HUES6 (cell line): Measurements from ENCODE around the gene RIPK3.

Source experiments
- H3K27ac ChIP-seq: 2 replicates; pipeline ENCODE4 v1.7.0; 2013; ENCODE audit warnings: low read depth, mild to moderate bottlenecking, low read length, inconsistent platforms
- H3K27me3 ChIP-seq: 2 replicates; pipeline ENCODE4 v1.6.1; 2013; ENCODE audit warnings: low read length; ENCODE audit not compliant: control insufficient read depth, insufficient read depth
- H3K36me3 ChIP-seq: 2 replicates; pipeline ENCODE4 v1.6.1; 2013; ENCODE audit warnings: low read length; ENCODE audit not compliant: control insufficient read depth, insufficient read depth
- H3K4me1 ChIP-seq: 2 replicates; pipeline ENCODE4 v1.6.1; 2013; ENCODE audit warnings: low read length; ENCODE audit not compliant: control insufficient read depth, insufficient read depth
- H3K4me3 ChIP-seq: 2 replicates; pipeline ENCODE4 v1.5.1; 2013; ENCODE audit warnings: low read depth, low read length
- H3K9ac ChIP-seq: one replicate; pipeline ENCODE4 v1.6.1; 2013; ENCODE audit warnings: mild to moderate bottlenecking, low read length
- H3K9me3 ChIP-seq: 2 replicates; pipeline ENCODE4 v1.6.1; 2013; ENCODE audit warnings: low read depth, low read length; ENCODE audit not compliant: control insufficient read depth, insufficient read depth

The RIPK3 gene

DNA sequence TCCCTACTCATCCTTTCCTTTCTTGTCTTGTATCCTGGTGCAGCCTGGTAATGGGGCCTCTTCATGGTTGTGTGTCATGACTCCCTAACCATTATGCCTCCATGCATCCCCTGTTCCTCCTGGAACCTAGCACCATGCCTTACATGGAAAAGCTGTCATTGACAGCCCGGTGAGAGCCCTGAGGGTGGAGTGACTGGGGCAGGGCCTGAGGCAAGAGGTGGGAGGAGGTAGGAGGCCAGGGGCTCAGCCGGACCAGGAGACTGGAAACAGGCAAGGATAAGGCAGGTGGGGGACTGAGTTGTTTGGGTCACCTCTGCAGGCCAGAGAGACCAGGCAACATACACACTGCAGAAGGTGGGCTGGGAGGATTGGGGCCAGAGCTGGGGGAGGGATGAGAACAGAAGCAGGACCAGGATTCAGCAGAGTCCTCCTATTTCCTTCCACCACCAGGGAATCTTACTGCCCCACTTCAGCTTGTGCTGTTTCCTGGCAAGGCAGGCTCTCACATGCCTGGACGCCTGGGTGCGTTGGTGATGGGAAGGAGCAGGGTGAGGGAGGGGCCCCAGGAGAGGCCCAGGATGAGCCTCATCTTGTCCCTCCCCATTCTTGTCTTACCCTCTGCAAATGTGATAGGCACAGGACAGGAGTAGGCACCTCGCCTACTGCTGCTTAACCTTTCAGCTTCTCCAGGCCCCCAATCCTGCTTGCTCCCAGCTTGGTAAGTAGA lies 30.1 kb downstream of the RIPK3 start, which contains the start of gene LTB4R2:
TSS of gene LTB4R2 (plus strand) at position 603 of the 727 bp plus-strand sequence. CDS start 525 bp downstream, outside the sequence.
- no peak within 1 kb of the TSS for H3K27ac ChIP-seq
- peaks cover 6% of the 10 kb centered on the region for H3K4me1 ChIP-seq
- no peaks in the 10 kb centered on the region for H3K9me3 ChIP-seq
- H3K36me3 ChIP-seq, result peaks cover 49% of the 10 kb centered on the region
- H3K9ac ChIP-seq, result no peak within 1 kb of the TSS
- H3K4me3 ChIP-seq, result peak within 1 kb of the TSS; percentile 40; the same call in 1 of the 2 replicates
- H3K27me3 ChIP-seq, result no peaks in the 10 kb centered on the region

DNA sequence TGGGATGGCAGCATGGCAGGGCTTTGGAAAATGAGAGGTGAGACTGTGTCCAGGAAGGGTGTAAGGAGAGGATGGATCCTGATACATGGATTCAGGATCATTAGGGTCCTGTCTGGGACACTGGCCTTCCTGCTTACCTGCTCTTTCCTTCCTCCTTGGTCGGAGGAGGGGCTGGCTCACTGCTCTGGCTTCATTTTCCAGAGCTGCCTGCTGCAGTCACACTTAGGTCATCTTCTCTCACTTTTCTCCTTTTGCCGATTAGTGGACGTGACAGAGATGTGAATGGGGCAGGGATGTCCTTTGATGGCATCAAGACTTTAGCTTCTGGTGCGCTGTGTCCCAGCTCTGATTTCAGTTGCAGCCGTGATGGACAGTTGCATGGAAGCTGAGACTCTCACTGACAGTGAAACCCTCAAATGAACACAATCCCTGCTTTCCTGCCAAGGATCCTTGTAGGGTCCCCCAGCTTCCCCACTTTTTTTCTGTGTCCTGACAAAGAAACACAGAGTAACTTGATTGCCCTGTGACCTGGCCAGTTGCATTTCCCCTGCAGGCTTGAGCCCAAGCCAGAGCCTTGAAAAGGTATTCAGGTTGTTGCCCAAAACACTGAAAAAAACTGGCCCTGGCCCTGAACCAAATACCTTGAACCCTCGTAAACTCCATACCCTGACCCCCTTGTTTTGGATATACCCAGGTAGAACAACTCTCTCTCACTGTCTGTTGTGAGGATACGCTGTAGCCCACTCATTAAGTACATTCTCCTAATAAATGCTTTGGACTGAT lies 31.3 kb downstream of the RIPK3 start:
- Histone ChIP-seq H3K4me1 (peaks cover 6% of the 10 kb centered on the region), H3K9ac (no peak overlapping the region), H3K27ac (no peak overlapping the region), H3K4me3 (no peak overlapping the region), H3K9me3 (no peaks in the 10 kb centered on the region), H3K27me3 (no peaks in the 10 kb centered on the region), H3K36me3 (peaks cover 61% of the 10 kb centered on the region)

DNA sequence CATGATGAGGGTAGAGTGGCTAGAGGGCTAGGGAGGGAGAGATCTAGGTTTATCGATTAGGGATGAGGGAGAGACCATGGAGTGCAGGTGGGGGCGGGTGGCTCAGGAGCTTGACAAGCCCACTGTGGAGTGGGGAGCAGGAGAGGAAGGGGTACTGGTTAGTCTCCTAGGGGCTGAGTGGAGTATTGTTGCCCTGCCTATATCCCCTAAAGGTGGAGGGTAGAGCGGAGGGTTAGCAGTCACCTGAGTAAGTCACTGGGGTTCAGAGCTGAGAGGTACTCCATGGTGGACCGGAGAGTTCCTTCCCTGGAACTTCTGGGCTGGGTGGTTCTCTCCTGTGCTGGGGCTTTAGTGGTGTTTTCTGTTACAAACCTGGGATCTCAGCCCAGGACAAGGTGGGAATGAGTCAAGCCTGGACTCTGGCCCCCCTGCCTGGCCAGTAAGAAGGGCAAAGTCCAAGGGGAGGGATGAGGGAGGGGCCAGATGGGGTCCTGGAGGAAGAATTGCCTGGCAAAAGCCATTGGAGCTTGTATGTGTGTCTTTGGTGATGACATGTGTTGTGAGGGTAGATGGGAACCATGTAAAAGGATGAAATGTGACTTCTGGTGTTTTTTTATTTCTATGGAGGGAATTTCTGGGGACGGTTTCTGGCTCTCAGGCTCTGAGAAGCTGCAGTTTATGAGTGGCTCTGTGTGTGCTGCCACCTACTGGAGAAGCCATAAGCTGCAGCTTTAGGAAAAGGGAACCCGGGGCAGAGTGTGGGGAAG lies 32.0 kb downstream of the RIPK3 start, which contains the start of gene CIDEB:
TSS of gene CIDEB (minus strand) at position 403 of the 767 bp plus-strand sequence. CDS start at position 284, 119 bp downstream.
- Histone ChIP-seq H3K36me3 (peaks cover 69% of the 10 kb centered on the region), H3K4me3 (no peak within 1 kb of the TSS), H3K27me3 (no peaks in the 10 kb centered on the region), H3K4me1 (peaks cover 6% of the 10 kb centered on the region), H3K9ac (no peak within 1 kb of the TSS), H3K27ac (no peak within 1 kb of the TSS), H3K9me3 (no peaks in the 10 kb centered on the region)

DNA sequence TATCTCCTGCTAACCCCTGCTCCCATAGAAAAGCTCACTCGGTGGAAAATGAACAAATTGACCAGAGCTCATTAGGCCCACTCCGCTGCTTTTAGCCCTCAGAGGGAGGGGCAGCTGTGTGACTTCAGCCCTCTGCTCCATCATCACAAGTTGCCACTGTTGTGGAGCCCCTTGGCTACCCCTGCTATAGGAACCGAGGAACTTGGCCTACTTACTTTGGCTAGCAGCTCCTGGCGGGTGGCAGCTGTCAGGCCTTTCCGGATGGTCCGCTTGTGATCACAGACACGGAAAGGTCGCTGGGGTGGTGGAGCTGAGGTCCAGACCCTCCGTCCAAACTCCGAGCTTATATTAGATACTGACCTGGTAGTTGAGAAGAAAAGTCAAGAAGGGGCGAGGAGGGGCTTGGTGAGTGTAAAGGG lies 32.6 kb downstream of the RIPK3 start:
- Histone ChIP-seq H3K27me3 (no peaks in the 10 kb centered on the region), H3K9ac (no peak overlapping the region), H3K4me3 (no peak overlapping the region), H3K27ac (no peak overlapping the region), H3K36me3 (peaks cover 75% of the 10 kb centered on the region), H3K4me1 (peaks cover 6% of the 10 kb centered on the region), H3K9me3 (no peaks in the 10 kb centered on the region)

DNA sequence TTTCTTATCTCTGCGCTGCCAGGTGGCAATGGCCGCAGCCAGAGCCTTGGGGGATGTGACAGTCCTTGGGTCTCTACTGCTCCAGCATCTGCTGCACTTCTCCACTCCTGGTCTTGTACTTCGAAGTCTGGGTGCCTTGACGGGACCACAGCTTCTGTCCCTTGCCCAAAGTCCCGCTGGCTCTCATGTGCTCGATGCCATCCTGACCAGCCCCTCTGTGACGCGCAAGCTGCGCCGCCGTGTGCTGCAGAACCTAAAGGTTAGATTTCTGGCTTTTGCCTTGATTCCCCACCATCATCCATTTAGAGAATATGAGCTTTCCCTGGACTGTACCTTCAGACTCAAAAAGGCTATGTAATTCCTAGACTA lies 35.8 kb downstream of the RIPK3 start:
- H3K4me1 ChIP-seq, result peaks cover 9% of the 10 kb centered on the region; the same call in 1 of the 2 replicates
- H3K4me3 ChIP-seq, result no peak overlapping the region
- H3K9ac ChIP-seq, result no peak overlapping the region
- H3K27me3 ChIP-seq, result no peaks in the 10 kb centered on the region
- H3K9me3 ChIP-seq, result no peaks in the 10 kb centered on the region
- peaks cover 64% of the 10 kb centered on the region for H3K36me3 ChIP-seq
- H3K27ac ChIP-seq, result no peak overlapping the region

DNA sequence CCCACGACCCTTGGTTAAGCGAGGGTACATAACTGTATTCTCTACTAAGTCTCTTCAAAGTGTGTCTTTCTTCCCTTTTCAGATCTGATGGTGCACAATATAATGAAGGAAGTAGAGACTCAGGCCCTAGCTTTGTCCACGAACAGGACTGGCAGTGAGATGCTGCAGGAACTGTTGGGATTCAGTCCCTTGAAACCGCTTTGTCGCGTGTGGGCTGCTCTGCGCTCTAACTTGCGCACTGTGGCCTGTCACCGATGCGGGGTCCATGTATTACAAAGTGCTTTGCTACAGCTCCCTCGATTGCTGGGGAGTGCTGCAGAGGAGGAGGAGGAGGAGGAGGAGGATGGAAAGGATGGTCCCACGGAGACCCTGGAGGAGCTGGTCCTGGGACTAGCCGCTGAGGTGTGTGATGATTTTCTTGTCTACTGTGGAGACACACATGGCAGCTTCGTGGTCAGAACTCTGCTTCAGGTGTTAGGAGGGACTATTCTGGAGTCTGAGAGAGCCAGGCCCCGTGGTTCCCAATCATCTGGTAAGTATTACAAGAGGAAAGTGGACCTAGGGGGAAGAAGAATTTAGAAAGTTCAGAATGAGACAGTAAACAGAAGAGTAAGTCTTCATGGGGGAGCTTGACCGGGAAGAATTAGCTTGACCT lies 39.3 kb downstream of the RIPK3 start:
- Histone ChIP-seq H3K27ac (peak overlapping the region; percentile 38; the same call in 1 of the 2 replicates), H3K36me3 (peaks cover 53% of the 10 kb centered on the region), H3K4me1 (peaks cover 14% of the 10 kb centered on the region)

DNA sequence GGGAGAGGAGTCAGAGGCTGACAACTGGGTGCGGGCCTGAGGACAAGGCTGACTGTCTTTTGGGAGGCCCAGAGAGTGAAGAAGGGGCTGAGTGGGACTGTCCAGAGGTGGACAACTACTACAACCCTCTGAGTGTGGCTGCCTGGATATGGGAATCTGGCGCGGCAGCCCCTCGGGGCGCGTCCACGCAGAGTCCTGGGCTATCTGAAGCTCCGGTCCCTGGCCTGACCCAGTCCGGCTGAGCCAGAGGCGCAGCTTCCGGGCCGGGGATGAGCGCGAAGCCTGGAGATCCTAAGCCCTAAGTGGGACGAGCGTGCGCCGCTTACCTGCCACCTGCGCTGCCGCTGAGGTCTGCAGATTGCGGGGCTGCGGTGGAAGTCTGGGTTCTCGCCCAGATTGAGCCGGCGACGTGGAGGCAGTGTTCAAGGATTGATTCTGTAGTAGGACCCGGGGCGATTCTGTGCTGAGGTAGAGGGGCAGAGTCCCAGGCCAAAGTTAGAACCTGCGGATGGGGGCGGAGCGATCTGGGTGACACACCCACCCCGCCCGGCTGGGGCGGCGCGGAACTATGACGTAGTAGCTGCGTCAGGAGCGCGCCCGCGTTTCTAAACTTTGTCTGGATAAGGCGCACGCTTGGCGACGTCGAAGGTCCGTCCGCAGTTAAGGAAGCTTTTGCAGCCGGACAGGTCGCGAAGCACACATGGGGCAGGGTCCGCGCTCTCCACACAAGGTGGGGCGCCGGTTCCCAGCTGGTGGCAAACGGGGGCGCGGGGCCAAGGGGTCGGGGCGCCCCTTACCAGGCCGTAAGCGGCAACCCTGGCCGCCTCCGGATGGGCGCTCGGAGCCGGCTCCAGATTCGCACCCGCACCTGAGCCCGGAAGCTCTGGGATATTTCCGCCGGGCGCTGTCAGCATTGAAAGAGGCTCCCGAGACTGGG lies 40.3 kb downstream of the RIPK3 start, which contains the start of the genes DHRS1 and NOP9:
TSS of gene DHRS1 (minus strand) at position 526 of the 937 bp plus-strand sequence. CDS start 674 bp downstream, outside the sequence.
TSS of gene NOP9 (plus strand) at position 596 of the 937 bp plus-strand sequence. CDS start at position 701, 105 bp downstream.
- H3K27ac ChIP-seq, result peak within 1 kb of the TSS; percentile 38; the same call in 1 of the 2 replicates
- no peaks in the 10 kb centered on the region for H3K27me3 ChIP-seq
- H3K4me1 ChIP-seq, result peaks cover 14% of the 10 kb centered on the region
- peak within 1 kb of the TSS; percentile 81 for H3K9ac ChIP-seq
- H3K36me3 ChIP-seq, result peaks cover 48% of the 10 kb centered on the region
- H3K9me3 ChIP-seq, result no peaks in the 10 kb centered on the region
- peak within 1 kb of the TSS; percentile 90 for H3K4me3 ChIP-seq

More for the DNA sequence above, 39.3 kb downstream of the RIPK3 start:
- H3K9me3 ChIP-seq, result no peaks in the 10 kb centered on the region
- H3K27me3 ChIP-seq, result no peaks in the 10 kb centered on the region
- H3K4me3 ChIP-seq, result peak overlapping the region; percentile 90
- peak overlapping the region; percentile 81 for H3K9ac ChIP-seq

DNA sequence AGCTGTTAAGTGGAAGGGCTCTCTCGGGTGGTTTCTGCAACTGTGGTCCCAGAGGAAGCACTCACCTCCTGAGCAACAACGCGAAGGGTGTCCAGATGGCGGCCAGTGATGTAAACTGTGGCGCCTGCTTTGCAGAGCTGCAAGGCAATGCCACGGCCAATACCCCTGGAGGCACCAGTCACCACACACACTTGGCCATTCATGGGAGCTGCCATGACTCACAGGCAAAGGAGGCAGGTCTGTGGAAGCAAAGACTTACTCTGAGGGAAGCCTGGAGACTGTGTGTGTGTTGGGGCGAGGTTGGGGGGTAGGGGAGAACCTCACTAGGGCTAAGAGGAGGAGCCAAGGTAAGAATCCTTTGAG lies 40.9 kb downstream of the RIPK3 start:
- no peaks in the 10 kb centered on the region for H3K9me3 ChIP-seq
- peak overlapping the region; percentile 81 for H3K9ac ChIP-seq
- peaks cover 14% of the 10 kb centered on the region for H3K4me1 ChIP-seq
- peak overlapping the region; percentile 90 for H3K4me3 ChIP-seq
- H3K27ac ChIP-seq, result no peak overlapping the region
- H3K27me3 ChIP-seq, result no peaks in the 10 kb centered on the region
- H3K36me3 ChIP-seq, result peaks cover 42% of the 10 kb centered on the region

DNA sequence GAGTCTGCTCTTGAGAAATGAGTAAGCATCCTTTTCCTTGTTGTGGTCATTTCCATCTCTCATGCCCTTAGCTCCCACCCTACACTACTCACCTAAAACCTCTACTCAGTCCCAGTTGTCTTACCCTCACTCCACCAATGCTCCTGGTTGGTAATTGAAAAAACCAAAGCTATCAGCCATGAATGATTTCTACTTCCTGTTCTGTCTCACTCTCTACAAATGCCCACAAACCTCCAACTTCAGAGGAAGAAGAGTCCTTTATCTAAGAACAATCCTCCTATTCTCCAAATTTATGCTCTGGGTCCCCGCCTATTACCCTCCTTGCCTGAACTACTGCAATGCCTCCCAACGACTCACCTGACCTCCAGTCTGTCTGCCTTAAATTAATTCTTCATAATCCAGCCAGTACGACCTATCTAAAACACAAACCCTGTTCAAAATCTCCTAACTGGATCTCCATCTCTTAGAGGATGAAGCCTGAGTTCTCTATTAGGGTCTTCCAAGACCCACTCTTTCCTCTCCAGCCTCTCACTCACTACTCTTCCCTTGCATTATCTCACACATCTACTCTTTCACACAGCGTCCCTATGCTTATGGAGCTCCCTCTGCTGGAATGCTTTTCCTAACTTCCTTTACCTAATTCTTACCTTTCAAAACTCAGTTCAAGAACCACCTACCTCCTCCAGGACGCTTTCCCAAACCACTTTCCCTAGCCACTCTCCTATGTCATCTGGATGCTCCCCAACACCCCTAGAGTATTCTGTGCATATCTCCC lies 42.4 kb downstream of the RIPK3 start:
- Histone ChIP-seq H3K9ac (no peak overlapping the region), H3K27me3 (no peaks in the 10 kb centered on the region), H3K9me3 (no peaks in the 10 kb centered on the region), H3K36me3 (peaks cover 32% of the 10 kb centered on the region), H3K27ac (no peak overlapping the region), H3K4me1 (peaks cover 14% of the 10 kb centered on the region), H3K4me3 (no peak overlapping the region)
